HG02973 (cell line): ENCODE results near the gene RHBDF2.
"Not testable (repeated sequence)": the region's sequence is repeated elsewhere in the genome, so short reads cannot be mapped to it uniquely, and the experiment has no call there.

Experiments
- ATAC-seq: cut with Tn5 transposase; IDR thresholded peaks from one replicate; pipeline ENCODE4 v1.9.1; 2021; ENCODE audit warnings: moderate library complexity; ENCODE audit not compliant: unreplicated experiment

RHBDF2 gene

DNA sequence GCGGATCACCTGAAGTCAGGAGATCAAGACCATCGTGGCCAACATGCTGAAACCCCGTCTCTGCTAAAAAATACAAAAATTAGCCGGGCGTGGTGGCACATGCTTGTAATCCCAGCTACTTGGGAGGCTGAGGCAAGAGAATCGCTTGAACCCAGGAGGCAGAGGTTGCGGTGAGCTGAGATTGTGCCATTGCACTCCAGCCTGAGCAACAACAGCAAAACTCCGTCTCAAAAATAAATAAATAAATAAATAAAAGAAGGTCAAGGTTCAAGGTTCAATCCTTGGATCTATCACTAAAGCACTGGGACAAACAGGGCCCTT, 24.2 kb upstream of the RHBDF2 start:
- ATAC-seq: not testable (repeated sequence)

DNA sequence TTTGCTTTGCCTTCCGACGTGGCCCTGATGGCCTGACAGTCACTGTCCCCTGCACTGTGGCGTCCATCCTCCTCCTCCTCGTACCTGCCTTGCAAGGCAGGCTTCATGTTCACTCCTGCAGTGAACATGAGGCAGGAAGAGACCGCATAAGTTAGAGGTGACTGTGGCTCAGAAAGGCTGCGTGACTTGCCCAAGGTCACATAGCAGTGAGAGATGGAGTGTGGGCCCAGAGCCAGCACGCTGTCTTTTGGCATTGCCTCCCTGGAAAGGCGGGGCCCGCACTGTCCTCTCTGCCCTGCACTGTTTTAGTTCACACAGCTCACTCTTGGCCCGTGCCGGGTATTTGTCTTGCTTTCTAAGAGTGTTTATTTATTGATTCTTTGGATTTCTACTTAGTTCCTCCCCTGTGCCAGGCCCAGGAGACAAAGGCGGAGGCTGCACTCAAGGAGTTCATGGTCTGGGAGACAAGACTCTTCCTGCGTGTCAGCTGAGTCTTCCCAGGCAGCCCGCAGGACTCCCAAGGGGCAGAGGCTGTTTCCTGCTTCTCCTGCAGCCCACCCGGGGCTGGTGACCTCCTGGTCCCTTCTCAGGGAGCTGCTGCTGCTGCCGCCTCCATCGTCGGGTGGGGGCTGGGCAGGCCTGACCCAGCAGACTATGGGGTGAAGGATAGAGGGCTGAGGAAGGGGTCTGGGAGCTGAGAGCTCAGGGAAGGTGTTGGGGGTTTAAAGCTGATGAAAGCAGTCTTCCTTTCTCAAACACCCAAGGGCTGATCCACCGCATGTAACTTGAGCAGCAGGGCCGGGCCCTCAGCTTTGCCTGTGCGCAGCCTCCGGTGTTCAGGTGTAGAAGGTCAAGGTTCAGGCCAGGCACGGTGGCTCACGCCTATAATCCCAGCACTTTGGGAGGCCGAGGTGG, 23.6 kb upstream of the RHBDF2 start:
- ATAC-seq: no peak

DNA sequence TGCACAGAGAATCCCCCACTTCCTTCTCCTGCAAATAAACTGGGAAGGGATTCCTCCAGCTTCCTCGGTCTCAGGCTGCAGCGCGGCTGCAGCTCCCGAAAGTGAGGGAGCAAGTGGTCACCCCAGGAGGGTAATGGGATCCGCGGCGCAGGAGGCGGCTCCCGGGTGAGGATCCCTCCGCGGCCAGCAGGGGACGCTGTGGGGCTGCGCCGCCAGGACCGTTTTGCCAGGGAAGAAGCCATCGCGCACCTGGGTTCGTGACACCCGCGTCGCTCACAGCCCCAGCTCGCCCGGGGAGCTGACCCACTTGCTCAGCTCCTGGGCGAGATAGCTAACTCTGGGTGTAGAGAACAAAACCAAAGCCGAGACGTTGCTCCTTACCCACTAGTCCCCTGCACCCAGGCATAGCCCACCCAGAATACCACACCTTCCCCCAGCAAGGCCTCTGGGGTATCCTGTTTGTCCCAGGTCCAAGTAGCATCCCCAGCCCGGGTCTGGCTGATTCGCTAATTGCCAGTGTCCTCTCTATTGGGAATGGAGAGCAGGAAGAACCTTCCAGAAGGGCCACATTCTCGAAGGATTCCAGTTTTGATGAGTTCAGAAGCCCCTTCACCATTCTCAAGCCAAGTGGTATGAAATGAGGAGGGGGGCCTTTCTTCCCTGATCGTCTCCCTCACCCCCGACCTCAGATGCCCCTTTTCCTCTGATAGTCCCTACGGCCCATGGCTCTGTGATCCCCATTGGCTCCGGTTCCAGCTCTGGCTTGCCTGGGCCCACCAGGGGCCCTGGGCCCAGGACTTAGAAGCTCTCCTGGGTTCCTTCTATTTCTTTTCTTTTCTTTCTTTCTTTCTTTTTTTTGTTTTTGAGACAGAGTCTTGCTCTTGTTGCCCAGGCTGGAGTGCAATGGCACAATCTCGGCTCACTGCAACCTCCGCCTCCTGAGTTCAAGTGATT, 22.1 kb upstream of the RHBDF2 start:
- ATAC-seq: no peak

DNA sequence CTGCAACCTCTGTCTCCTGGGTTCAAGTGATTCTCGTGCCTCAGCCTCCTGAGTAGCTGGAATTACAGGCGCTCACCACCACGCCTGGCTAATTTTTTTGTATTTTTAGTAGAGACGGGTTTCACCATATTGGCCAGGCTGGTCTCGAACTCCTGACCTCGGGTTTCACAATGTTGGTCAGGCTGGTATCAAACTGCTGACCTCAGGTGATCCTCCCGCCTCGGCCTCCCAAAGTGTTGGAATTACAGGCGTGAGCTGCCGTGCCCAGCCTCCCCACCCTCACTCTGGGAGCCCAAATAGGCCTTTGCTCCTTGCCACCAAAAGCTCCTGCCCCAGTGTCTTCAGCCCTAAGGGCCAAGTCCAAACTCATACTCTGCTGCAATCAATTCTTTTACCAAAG, 20.5 kb upstream of the RHBDF2 start:
- not testable (repeated sequence) for ATAC-seq

DNA sequence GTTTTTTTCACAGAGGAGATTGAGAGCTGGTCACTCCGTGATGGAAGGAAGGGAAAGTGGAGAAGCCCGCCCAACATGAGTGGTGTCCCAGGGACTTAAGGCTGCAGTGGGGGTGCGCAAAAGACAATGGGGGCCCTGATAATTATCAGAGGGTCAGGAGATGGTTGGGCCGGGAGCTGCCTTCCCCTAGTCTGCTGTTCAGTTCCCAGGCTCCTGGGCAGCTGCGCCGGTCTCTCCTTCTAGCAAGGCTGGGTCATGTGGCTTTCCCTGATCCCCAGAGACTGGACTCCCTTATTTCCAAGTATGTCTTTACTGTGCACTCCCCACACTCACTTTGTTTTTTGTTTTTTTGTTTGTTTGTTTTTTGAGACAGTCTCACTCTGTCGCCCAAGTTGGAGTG, 20.0 kb upstream of the RHBDF2 start:
- ATAC-seq: no peak

DNA sequence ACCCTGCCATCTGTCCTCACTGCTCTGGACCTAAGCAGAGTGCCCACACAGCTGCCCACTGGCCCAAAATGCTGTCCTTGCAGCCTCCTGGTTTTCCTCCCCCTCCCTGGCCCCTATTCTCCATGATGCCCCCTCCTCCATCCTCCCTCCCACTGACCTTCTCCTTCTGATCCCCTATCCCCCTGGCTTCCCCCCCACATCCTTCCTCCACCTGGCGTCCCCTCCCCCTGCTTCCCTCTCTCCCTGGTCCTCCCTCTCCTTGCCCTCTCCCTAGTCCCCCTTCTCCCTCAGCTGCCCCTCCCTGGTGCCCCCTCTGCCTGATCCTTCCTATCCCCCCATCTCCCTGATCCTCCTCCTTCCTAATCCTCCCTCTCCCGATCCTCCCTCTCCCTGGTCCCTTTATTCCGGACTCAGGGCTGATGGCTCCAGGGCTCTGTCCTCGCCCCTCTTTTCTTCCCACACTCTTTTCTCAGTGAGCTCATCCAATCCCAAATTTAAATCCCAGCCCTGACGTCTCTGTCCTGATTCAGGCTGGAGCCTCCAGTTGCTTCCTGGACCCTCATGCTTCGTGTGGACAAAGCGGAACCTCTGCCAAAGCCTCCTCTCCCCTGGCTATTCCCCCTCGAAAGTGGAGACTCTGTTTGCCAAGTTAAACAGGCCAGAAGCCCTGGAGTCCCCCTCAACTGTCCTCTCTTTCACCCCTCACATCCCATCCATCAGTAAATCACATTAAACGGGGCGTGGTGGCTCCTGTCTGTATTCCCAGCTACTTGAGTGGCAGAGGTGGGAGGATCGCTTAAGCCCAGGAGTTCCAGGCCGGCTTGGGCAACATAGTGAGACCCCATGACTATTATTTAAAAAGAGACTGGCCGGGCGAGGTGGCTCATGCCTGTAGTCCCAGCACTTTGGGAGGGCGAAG, 18.1 kb upstream of the RHBDF2 start:
- ATAC-seq: no peak

DNA sequence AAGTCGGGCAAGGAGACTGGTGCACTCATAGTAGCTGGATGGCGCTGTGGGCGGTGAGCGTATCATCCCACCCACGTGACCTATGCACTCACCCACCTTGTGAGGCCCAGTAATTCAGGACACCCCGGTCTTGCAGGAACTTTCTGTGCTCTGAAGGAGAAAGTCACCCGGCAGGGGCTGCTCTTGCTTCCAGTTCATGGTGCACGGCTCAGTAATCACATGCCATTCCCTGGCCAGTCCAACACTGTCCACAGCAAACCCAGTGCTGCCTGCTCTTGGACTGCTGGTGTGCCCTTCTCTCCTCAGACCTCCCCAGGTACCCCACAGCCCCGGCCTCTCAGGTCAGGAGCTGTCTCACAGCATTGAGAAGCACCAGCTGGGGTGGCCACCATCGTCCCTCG, 16.4 kb upstream of the RHBDF2 start:
- ATAC-seq: no peak

DNA sequence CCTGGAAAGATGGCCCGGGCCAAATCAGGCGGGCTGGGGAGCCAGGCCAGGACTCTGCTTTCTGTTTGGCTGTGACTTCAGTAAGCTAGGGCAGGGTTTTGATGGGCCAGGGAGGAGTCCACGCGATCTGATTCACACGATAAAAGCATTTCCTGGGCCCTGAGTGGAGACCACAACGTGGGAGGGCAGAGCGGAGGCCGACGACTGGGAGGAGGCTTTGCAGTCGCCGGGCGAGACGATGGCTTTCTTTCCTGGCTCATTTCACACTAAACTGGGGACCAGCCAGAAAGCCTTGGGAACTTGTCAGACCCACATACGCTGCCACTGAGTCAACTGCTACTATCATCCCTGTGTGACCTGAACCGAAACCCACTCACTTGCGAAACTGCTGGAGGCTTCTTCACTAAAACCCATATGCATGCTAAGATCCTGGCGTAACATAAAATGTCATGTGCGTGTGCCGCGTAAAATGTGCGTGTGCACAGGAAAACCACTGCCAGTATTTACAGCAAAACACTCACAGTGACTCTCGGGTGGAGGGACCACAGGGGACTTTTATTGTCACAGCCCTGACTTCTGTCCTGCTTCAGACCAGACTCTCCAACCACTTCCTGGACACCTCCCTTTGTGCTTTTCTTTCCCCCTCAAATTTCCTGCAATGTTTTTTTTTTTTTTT, 14.2 kb upstream of the RHBDF2 start:
- ATAC-seq: peak; percentile 55

DNA sequence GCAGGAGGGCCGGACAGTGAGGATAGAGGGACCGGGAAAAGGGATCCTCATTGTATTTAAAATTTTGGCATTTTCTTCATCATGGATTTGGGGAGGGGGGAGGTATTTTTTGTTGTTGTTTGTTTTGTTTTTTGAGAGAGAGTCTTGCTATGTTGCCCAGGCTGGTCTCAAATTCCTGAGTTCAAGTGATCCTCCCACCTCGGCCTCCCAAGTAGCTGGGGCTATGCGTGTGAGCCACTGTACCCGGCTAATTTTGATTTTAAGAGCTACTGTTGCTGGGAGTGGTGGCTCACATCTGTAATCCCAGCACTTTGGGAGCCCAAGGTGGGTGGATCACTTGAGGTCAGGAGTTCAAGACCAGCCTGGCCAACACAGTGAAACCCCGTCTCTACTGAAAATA, 13.1 kb upstream of the RHBDF2 start:
- ATAC-seq: not testable (repeated sequence)

DNA sequence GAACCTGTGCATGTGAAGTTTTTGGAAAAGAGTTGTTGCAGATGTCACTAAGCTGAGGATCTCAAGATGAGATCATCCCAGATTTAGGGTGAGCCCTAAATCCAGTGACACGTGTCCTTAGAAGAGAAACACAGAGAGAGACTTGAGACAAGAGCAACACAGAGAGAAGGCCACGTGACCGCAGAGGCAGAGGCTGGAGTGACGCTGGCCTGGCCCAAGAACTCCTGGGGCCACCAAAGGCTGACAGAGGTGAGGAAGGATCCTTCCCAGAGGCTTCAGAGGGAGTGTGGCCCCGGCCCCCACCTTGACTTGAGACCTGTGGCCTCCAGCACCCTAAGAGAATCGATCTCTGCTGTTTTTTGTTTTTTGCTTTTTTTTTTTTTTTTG, 12.1 kb upstream of the RHBDF2 start:
- no peak for ATAC-seq

DNA sequence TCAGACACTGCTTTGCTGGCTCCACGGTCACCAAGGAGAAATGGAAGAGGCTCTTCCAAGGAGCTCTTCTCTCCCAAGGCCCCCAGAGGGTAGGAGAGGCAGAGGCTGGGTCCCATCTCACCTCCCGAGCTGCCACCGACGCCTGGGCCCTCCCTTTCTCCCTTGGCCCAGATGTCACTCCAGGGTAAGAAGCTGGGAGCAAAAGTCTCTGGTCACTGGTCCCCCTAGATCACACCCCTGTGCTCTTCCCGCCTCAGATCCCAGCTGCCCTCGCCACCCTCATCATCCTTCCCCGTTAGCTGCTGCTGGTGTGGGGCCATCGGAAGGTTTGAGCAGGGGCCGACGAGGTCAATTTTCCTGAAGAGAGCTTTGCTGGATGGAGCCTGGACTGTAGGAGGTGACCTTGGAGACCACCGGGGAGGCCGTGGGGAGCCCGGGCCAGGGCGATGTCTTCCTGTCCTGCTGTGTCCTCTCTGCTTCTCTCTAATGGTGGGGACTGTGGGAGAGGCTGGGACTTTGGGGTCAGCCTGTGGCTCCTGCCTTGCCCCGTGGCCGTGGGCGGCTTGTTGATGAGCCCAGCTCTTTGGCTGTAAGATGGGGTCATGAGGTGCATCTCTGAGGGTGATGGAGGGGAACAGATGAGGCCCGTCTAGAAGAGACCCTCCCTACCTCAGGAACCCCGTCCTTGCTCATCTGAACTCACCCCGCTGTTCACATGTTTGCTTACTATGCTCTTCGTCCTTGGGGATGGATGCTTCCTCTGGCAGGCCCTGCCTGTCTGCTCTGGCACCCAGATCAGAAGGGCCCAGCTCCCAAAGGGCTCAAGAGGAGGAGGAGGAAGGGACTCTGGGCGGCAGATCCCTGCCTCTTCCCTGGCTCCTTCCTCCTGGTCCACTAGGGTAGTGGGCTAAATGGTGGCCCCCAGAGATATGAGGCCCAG, 11.4 kb upstream of the RHBDF2 start:
- no peak for ATAC-seq

DNA sequence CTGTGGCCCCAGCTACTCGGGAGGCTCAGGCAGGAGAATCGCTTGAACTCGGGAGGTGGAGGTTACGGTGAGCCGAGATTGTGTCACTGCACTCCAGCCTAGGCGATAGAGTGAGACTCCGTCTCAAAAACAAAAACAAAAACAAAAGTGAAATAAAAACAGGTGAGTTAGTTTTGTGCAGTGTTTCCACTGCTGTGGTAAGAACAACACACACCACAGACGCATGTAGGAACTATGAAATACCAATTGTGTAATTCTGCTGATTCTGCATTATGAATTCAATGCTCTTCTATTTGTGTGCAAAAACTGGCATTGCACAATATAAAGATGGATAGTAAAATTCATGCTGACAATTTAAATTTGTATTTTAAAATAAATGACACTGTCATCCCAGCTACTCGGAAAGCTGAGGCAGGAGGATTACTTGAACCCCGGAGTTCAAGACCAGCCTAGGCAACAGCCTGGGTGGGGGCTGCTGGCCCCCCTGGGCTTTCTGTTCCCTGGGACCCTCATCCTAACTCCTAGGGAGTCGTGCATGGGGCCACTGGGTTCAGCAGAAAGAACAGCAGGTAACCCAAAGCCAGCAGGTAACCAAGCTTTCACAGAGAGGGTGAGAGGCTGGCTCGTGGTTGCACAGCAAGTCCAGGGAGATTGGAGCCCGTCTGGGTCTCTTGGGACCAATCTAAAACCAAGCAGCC, 10.6 kb upstream of the RHBDF2 start:
- no peak for ATAC-seq

DNA sequence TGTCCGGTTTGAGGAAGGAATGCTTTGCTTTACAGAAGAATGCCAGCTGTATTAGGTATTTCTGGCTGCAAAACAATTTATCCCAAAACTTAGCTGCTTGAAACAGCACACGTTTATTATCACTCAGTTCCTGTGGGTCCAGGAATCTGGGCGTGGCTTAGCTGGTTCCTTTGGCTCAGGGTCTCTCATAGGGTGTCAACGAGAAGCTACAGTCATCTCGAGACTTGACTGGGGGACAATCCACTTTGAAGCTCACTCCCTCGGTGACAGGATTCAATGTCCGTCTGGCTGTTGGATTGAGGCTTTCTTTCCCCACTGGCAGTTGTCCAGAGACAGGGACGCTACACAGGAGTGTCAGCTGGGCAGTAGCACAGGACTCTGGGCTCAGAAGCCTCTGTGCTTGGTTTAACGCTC, 9.6 kb upstream of the RHBDF2 start:
- ATAC-seq: no peak

DNA sequence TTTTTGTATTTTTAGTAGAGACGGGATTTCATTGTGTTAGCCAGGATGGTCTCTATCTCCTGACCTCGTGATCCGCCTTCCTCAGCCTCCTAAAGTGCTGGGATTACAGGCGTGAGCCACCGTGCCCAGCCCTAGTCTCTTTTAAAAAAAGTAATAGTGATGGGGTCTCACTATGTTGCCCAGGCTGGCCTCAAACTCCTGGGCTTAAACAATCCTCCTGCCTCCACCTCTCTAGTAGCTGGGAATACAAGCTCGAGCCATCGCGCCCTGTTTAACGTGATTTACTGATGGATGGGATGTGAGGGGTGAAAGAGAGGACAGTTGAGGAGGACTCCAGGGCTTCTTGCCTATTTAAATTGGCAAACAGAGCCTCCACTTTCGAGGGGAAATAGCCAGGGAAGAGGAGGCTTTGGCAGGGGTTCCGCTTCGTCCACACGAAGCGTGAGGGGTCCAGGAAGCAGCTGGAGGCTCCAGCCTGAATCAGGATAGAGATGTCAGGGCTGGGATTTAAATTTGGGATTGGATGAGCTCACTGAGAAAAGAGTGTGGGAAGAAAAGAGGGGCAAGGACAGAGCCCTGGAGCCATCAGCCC, 7.3 kb upstream of the RHBDF2 start:
- not testable (repeated sequence) for ATAC-seq

DNA sequence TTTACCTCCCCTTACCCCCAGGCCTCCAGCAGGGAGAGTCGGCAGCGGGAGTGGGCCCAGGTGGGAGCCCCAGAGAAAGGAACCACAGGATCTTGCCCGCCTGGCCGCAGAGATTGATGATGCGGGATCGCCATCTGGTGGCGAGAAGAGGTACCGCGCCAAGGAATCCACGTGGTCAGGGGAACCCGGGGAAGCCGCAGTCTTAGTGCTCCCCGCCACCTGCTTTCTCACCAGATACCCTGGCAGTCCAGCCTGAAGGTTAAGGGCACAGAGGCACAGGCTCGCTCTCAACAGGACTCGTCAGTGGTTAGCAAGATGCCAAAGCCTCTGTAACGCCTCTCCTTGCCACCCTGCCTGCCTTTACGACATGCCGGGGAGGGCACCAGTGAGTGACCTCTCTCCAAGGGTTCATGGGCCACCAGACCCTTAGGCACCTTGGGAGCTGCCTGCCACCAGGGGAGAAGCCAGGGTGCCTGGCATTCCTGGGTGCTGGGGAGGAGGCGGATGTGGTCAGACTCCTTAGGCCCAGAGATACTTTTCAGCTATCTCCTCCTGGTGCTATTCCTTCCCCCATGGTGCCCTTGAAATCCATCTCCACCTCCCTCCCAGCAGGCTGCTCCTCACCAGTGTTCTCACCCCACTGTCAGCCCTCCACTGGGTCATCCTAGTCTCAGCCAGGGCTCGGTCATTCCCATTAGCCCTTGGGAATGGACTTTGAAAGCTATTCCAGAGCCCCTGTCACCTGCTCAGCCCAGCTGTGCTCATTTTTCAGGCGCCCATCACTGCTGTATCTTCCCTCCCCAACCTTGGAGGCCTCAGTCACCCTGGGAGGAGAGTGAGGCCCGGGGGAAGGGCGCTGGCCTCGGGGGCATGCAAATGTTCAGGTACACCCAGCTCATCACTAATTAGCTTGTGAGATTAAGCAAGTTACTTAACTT, 5.5 kb upstream of the RHBDF2 start:
- ATAC-seq: peak; percentile 39

DNA sequence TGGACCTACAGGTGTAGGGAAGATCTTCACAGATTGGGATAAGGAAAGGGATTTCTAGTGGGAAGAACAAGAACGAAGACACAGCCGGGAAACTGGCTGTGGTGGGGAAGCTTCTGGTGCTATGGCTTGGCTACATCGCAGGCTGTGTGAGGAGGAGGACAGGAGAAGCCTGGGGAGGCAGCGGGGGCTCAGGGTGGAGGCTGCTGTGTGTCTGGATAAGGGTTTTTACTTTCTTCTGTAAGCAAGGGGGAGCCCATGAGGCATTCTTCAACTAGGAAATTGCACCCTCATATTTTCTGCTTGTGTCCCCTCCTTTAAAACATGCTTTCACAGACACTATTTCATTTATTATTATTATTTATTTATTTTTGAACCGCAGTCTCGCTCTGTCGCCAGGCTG, 2.9 kb upstream of the RHBDF2 start:
- ATAC-seq: no peak
